ENCODE results near the gene CPLANE1. TPM values are rescaled to one million over a fixed set of nuclear protein-coding genes. Genes with fewer than 3 reads are reported as not detected.

CPLANE1 gene
- polyA plus RNA-seq, 1 experiment: 18.5 TPM

GRCh38 chr5:37255774-37256358, 6.7 kb upstream of the CPLANE1 start:
- Histone ChIP-seq H3K27ac (ENCODE audit: low read depth, low read length) (no peak overlapping the region), H3K4me3 (ENCODE audit: low read depth, low read length) (no peak overlapping the region), H3K9me3 (ENCODE audit: control insufficient read depth, insufficient read depth, low read length) (no peaks in the 10 kb centered on the region), H3K27me3 (ENCODE audit: control insufficient read depth, insufficient read depth, low read length) (no peaks in the 10 kb centered on the region)
- TF ChIP-seq CTCF (IDR thresholded peaks at IDR 0.05; ENCODE audit: low read depth, low read length): no peak
- no peak for DNase-seq (ENCODE audit: low read depth, low spot score)
- ChIA-PET POLR2A (no interaction called here), CTCF (no interaction called here)

GRCh38 chr5:37254581-37254980, 5.4 kb upstream of the CPLANE1 start:
- ChIA-PET CTCF (interaction anchor here (0.7 kb wide), 1 partner anchor 1011 kb away, joined by 3 read pairs; no protein-coding TSS in a partner anchor), POLR2A (no interaction called here)
- Histone ChIP-seq H3K27me3 (ENCODE audit: control insufficient read depth, insufficient read depth, low read length) (no peaks in the 10 kb centered on the region), H3K9me3 (ENCODE audit: control insufficient read depth, insufficient read depth, low read length) (no peaks in the 10 kb centered on the region), H3K4me3 (ENCODE audit: low read depth, low read length) (no peak overlapping the region), H3K27ac (ENCODE audit: low read depth, low read length) (no peak overlapping the region)
- DNase-seq (ENCODE audit: low read depth, low spot score): no peak
- no peak for TF ChIP-seq CTCF (IDR thresholded peaks at IDR 0.05; ENCODE audit: low read depth, low read length)

- Histone ChIP-seq H3K4me3 (ENCODE audit: low read depth, low read length) (no peak overlapping the region), H3K9me3 (ENCODE audit: control insufficient read depth, insufficient read depth, low read length) (no peaks in the 10 kb centered on the region), H3K27me3 (ENCODE audit: control insufficient read depth, insufficient read depth, low read length) (no peaks in the 10 kb centered on the region), H3K27ac (ENCODE audit: low read depth, low read length) (no peak overlapping the region)
- ChIA-PET CTCF (no interaction called here), POLR2A (no interaction called here)
- no peak for DNase-seq (ENCODE audit: low read depth, low spot score)
- no peak for TF ChIP-seq CTCF (IDR thresholded peaks at IDR 0.05; ENCODE audit: low read depth, low read length)
Observed at GRCh38 chr5:37251665-37252064, 2.5 kb upstream of the CPLANE1 start.

GRCh38 chr5:37249815-37250164, 614 bp upstream of the CPLANE1 start:
- H3K4me3 ChIP-seq (ENCODE audit: low read depth, low read length): peak overlapping the region; percentile 79
- ChIA-PET CTCF (interaction anchor here (0.6 kb wide), 1 partner anchor 121 kb away, joined by 3 read pairs; no protein-coding TSS in a partner anchor), POLR2A (interaction anchor here (0.8 kb wide), 2 partner anchors 27 to 121 kb away, joined by 3 to 4 read pairs; partner anchors contain the start of gene NUP155)
- no peak for TF ChIP-seq CTCF (IDR thresholded peaks at IDR 0.05; ENCODE audit: low read depth, low read length)
- no peak for DNase-seq (ENCODE audit: low read depth, low spot score)
- no peak overlapping the region for H3K27ac ChIP-seq (ENCODE audit: low read depth, low read length)
- no peaks in the 10 kb centered on the region for H3K27me3 ChIP-seq (ENCODE audit: control insufficient read depth, insufficient read depth, low read length)
- H3K9me3 ChIP-seq (ENCODE audit: control insufficient read depth, insufficient read depth, low read length): no peaks in the 10 kb centered on the region

GRCh38 chr5:37248421-37248969, 681 bp downstream of the CPLANE1 start:
- Histone ChIP-seq H3K9me3 (ENCODE audit: control insufficient read depth, insufficient read depth, low read length) (no peaks in the 10 kb centered on the region), H3K27me3 (ENCODE audit: control insufficient read depth, insufficient read depth, low read length) (no peaks in the 10 kb centered on the region), H3K4me3 (ENCODE audit: low read depth, low read length) (peak overlapping the region; percentile 79), H3K27ac (ENCODE audit: low read depth, low read length) (peak overlapping the region; percentile 91)
- CTCF ChIA-PET: interaction anchor here (0.5 to 1.1 kb wide), 2 partner anchors 13 to 130 kb away, joined by 3 to 4 read pairs; no protein-coding TSS in a partner anchor
- TF ChIP-seq CTCF (IDR thresholded peaks at IDR 0.05; ENCODE audit: low read depth, low read length): no peak
- POLR2A ChIA-PET: no interaction called here
- DNase-seq (ENCODE audit: low read depth, low spot score): no peak
